SK-N-SH (cell line): Measurements from ENCODE around the gene C13orf46. TPM values are rescaled to one million over a fixed set of nuclear protein-coding genes. Genes with fewer than 3 reads are reported as not detected.
A peak's percentile ranks its signal among the peaks of the same experiment; 100 is the strongest.

Source experiments
- CTCF ChIA-PET: fragments of 300-600, 350-600 bp; formaldehyde crosslinking; extraction: SDS; loops from one replicate; lab custom pipeline; 2021; lab: Yijun Ruan, JAX
- POLR2A ChIA-PET: fragments of 350-600 bp; sonication (Branson Sonifier 250); formaldehyde crosslinking; extraction: SDS; loops from one replicate; lab custom pipeline; 2020; ENCODE audit warnings: antibody characterized with exemption, inconsistent platforms; lab: Yijun Ruan, JAX
- DNase-seq: peaks from one replicate; pipeline ENCODE4 v3.0.0; 2012
- H2AFZ ChIP-seq: fragments of 200-600 bp; sonication (generic); 2 replicates; pipeline ENCODE4 v1.8.1; 2016; ENCODE audit warnings: antibody characterized with exemption, mild to moderate bottlenecking, low read depth
- H3F3A ChIP-seq: fragments of 200-600 bp; sonication (generic); replicated peaks from 2 replicates; pipeline ENCODE3; 2016; ENCODE audit warnings: antibody characterized with exemption, mild to moderate bottlenecking; ENCODE audit not compliant: insufficient read depth
- H3K27ac ChIP-seq, 2 experiments: fragments of 200-500 bp in 1 of 2; fragments of 200-600 bp in 1 of 2; sonication (Bioruptor generic) in 1 of 2; sonication (generic), shearing (Covaris generic) in 1 of 2; 2 replicates each; pipeline versions ENCODE4 v1.5.1 to v1.6.1; 2014 to 2016; ENCODE audit warnings: low read depth in 2 of 2, inconsistent platforms in 1 of 2, low read length in 1 of 2, mild to moderate bottlenecking in 1 of 2, mixed read lengths in 1 of 2
- H3K27me3 ChIP-seq: fragments of 200-600 bp; sonication (generic), shearing (Covaris generic); 2 replicates; pipeline ENCODE4 v1.6.1; 2016; ENCODE audit warnings: mixed run types; ENCODE audit not compliant: insufficient read depth
- H3K36me3 ChIP-seq, 2 experiments: fragments of 200-500 bp in 1 of 2; fragments of 200-600 bp in 1 of 2; sonication (Bioruptor generic) in 1 of 2; sonication (generic) in 1 of 2; replicated peaks in 1 of 2; 2 replicates each; pipeline versions ENCODE3 to v1.5.1; 2014 to 2016; ENCODE audit warnings: low read length in 1 of 2, mild to moderate bottlenecking in 1 of 2; ENCODE audit not compliant: insufficient read depth in 2 of 2, control insufficient read depth in 1 of 2
- H3K4me1 ChIP-seq, 2 experiments: fragments of 200-500 bp in 1 of 2; fragments of 200-600 bp in 1 of 2; sonication (Bioruptor generic) in 1 of 2; sonication (generic), shearing (Covaris generic) in 1 of 2; 2 replicates each; pipeline versions ENCODE4 v1.5.1 to v1.6.1; 2014 to 2016; ENCODE audit warnings: low read depth in 1 of 2, low read length in 1 of 2, mixed run types in 1 of 2; ENCODE audit not compliant: insufficient read depth in 2 of 2, control insufficient read depth in 1 of 2
- H3K4me2 ChIP-seq: fragments of 200-600 bp; sonication (generic), shearing (Covaris generic); 2 replicates; pipeline ENCODE4 v1.6.1; 2017; ENCODE audit warnings: mixed run types
- H3K4me3 ChIP-seq, 2 experiments: fragments of 200-500 bp in 1 of 2; fragments of 200-600 bp in 1 of 2; sonication (Bioruptor generic) in 1 of 2; sonication (generic), shearing (Covaris generic) in 1 of 2; 2 replicates each; pipeline versions ENCODE4 v1.5.1 to v1.8.1; 2014 to 2016; ENCODE audit warnings: low read depth in 2 of 2, inconsistent platforms in 1 of 2, low read length in 1 of 2, mild to moderate bottlenecking in 1 of 2, mixed read lengths in 1 of 2, moderate library complexity in 1 of 2
- H3K79me2 ChIP-seq: fragments of 200-600 bp; sonication (generic); 2 replicates; pipeline ENCODE4 v1.8.1; 2017; ENCODE audit warnings: mild to moderate bottlenecking; ENCODE audit not compliant: insufficient read depth
- H3K9ac ChIP-seq: fragments of 200-600 bp; sonication (generic); 2 replicates; pipeline ENCODE4 v1.6.1; 2017; ENCODE audit warnings: mixed run types
- H3K9me2 ChIP-seq: fragments of 200-600 bp; sonication (generic); 2 replicates; pipeline ENCODE4 v1.6.1; 2017; ENCODE audit warnings: mixed run types
- H3K9me3 ChIP-seq: fragments of 200-600 bp; sonication (generic); 2 replicates; pipeline ENCODE4 v1.6.1; 2017; ENCODE audit warnings: mixed run types, mild to moderate bottlenecking, moderate library complexity
- H4K20me1 ChIP-seq: fragments of 200-600 bp; sonication (generic); 2 replicates; pipeline ENCODE4 v1.6.1; 2017; ENCODE audit warnings: mild to moderate bottlenecking, mixed run types; ENCODE audit not compliant: insufficient read depth
- ELF1 ChIP-seq: IDR thresholded peaks from 2 replicates; pipeline ENCODE4 v1.4.0; 2012
- FOXJ3 ChIP-seq: sonication (generic); formaldehyde crosslinking; IDR thresholded peaks from 2 replicates; pipeline ENCODE4 v1.5.1; 2020; ENCODE audit warnings: mild to moderate bottlenecking, missing genetic modification reagents
- FOXM1 ChIP-seq: IDR thresholded peaks from 2 replicates; pipeline ENCODE4 v1.4.0; 2012; ENCODE audit warnings: low read depth, mild to moderate bottlenecking
- GABPA ChIP-seq: IDR thresholded peaks from 2 replicates; pipeline ENCODE4 v1.4.0; 2012; ENCODE audit warnings: low read depth, mild to moderate bottlenecking
- JUND ChIP-seq: IDR thresholded peaks from 2 replicates; pipeline ENCODE4 v1.4.0; 2012
- MXI1 ChIP-seq: IDR thresholded peaks from 2 replicates; pipeline ENCODE4 v1.6.1; 2012; ENCODE audit warnings: mild to moderate bottlenecking, low read depth, low read length, improper control_type of control experiment
- POLR2AphosphoS5 ChIP-seq: IDR thresholded peaks from 2 replicates; pipeline ENCODE4 v1.6.1; 2012; ENCODE audit warnings: low read depth, low read length
- RAD21 ChIP-seq: IDR thresholded peaks from 2 replicates; pipeline ENCODE4 v1.6.1; 2012; ENCODE audit warnings: mild to moderate bottlenecking, low read length
- SIN3A ChIP-seq: IDR thresholded peaks from 2 replicates; pipeline ENCODE4 v1.6.1; 2012; ENCODE audit warnings: low read depth, mild to moderate bottlenecking, low read length, moderate library complexity, borderline replicate concordance
- TEAD4 ChIP-seq: IDR thresholded peaks from 2 replicates; pipeline ENCODE4 v1.4.0; 2012; ENCODE audit warnings: mild to moderate bottlenecking, borderline replicate concordance; ENCODE audit not compliant: insufficient read depth
- YY1 ChIP-seq: IDR thresholded peaks from 2 replicates; pipeline ENCODE4 v1.4.0; 2012; ENCODE audit warnings: low read depth, mild to moderate bottlenecking
- WGBS: methylation state at CpG from one replicate; pipeline ENCODE4 v1.1.6; 2017; ENCODE audit warnings: low lambda C conversion rate; 5-methylcytosine and 5-hydroxymethylcytosine counted together
- polyA plus RNA-seq, 3 experiments: library from polyadenylated mRNA; depleted of rRNA; stranded (reverse); fragments of >200 nt; gene quantifications; 2 replicates each; pipeline ENCODE4 v1.2.3, GENCODE V29; 2012
- TF ChIP-seq, protein P1 (sequence below): IDR thresholded peaks from 2 replicates; pipeline ENCODE4 v1.4.0; 2012; ENCODE audit warnings: low read depth, borderline replicate concordance
- TF ChIP-seq, protein P2 (sequence below): fragments of 200-600 bp; sonication (generic); IDR thresholded peaks from 2 replicates; pipeline ENCODE4 v1.6.1; 2017; ENCODE audit warnings: antibody characterized with exemption, mild to moderate bottlenecking, moderate library complexity
- TF ChIP-seq, protein P3 (sequence below): IDR thresholded peaks from 2 replicates; pipeline ENCODE4 v1.4.0; 2012; ENCODE audit warnings: low read depth, borderline replicate concordance

C13orf46 gene
- polyA plus RNA-seq, 1 of the 3 experiments (the other 2 are of a cell fraction), result 1.7 TPM

DNA sequence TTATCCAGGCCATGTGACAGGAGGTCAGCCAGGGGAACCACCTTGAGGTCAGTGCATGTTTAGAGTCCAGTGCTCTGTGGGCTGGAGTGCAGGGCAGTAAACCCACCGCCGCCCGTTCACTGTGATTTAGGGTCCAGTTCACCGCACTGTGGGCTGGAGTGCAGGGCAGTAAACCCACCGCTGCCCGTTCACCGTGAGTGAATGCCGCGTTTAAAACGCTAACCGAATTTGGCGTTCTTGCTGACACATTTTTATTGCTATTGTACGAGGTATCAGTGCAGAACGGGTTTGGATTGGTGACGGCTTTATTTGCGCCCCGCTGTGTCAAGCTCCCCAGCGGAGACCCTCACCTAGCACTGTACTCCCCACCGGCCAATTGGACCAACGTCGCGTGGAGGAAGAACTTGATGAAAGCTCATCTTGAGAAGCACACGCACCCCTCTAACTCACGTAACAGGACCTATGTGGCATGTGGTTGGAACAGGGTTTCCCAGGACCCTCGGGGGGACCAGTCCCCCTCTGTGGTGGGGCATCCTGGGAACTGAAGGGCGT is 27.9 kb downstream of the C13orf46 start:
- DNase-seq, result peak; percentile 27
- no peaks in the 10 kb centered on the region for H4K20me1 ChIP-seq
- 89% methylated on average over 24 of the region's 26 CpGs for WGBS
- TF ChIP-seq SIN3A, result no peak
- TF ChIP-seq RAD21, result no peak
- no peak for TF ChIP-seq JUND
- TF ChIP-seq, protein P1, sequence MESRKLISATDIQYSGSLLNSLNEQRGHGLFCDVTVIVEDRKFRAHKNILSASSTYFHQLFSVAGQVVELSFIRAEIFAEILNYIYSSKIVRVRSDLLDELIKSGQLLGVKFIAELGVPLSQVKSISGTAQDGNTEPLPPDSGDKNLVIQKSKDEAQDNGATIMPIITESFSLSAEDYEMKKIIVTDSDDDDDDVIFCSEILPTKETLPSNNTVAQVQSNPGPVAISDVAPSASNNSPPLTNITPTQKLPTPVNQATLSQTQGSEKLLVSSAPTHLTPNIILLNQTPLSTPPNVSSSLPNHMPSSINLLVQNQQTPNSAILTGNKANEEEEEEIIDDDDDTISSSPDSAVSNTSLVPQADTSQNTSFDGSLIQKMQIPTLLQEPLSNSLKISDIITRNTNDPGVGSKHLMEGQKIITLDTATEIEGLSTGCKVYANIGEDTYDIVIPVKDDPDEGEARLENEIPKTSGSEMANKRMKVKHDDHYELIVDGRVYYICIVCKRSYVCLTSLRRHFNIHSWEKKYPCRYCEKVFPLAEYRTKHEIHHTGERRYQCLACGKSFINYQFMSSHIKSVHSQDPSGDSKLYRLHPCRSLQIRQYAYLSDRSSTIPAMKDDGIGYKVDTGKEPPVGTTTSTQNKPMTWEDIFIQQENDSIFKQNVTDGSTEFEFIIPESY, result no peak
- no peak for TF ChIP-seq POLR2AphosphoS5
- TF ChIP-seq MXI1, result no peak
- no peak for TF ChIP-seq ELF1
- TF ChIP-seq TEAD4, result no peak
- no peak for TF ChIP-seq FOXJ3 (CRISPR knock-in tag)
- no peaks in the 10 kb centered on the region for H3K9me3 ChIP-seq
- no peak overlapping the region for H2AFZ ChIP-seq
- no peaks in the 10 kb centered on the region for H3K9me2 ChIP-seq
- ChIA-PET POLR2A (no interaction called here), CTCF (interaction anchor here (1.3 to 1.5 kb wide), 2 partner anchors 12 to 125 kb away, joined by 3 to 4 read pairs; no protein-coding TSS in a partner anchor)
- H3K4me3 ChIP-seq, result no peak overlapping the region
- no peaks in the 10 kb centered on the region for H3K36me3 ChIP-seq
- no peak overlapping the region for H3K27ac ChIP-seq
- H3K4me1 ChIP-seq, result peaks cover 0 to 10% of the 10 kb centered on the region in 2 experiments; a peak in 1 of 4 replicates
- no peaks in the 10 kb centered on the region for H3K79me2 ChIP-seq
- H3K27me3 ChIP-seq, result no peaks in the 10 kb centered on the region
- H3K9ac ChIP-seq, result no peak overlapping the region
- no peaks in the 10 kb centered on the region for H3F3A ChIP-seq
- no peak overlapping the region for H3K4me2 ChIP-seq

DNA sequence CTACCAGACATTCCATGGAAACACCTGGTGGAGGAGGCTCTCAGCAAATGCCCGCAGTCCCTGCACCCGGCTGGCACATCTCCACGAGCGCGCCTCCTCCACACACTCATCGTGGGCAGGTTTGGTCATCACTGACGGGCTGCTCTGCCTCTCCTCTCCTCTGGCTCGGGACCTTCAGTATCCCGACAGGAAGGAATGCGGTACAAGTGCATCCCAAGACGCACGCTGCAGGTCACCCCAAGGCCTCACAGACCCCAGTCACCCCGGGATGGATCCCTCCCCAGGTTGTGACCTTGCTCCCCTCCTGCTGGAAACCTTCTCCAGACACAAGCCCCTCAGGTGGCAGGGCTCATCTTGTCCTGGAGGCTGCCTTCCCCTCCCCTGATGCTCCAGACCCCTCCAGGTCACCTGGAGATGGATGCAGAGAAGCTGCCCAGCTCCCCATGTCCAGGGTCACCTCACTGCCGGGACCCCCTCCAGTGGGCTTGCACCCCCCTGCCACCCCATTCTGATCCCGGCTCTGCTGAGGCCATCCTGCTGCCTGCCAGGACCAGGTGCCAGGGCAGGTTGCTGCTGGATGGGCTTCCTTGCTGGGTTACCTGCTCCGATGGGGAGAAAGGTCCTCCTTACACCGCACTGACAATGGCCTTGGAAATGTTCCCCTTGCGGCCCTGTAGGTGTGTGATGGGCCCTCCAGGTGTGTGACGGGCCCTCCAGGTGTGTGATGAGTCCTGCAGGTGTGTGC is 29.9 kb downstream of the C13orf46 start:
- no peaks in the 10 kb centered on the region for H3F3A ChIP-seq
- no peaks in the 10 kb centered on the region for H3K36me3 ChIP-seq
- no peak for TF ChIP-seq YY1
- TF ChIP-seq, protein P2, sequence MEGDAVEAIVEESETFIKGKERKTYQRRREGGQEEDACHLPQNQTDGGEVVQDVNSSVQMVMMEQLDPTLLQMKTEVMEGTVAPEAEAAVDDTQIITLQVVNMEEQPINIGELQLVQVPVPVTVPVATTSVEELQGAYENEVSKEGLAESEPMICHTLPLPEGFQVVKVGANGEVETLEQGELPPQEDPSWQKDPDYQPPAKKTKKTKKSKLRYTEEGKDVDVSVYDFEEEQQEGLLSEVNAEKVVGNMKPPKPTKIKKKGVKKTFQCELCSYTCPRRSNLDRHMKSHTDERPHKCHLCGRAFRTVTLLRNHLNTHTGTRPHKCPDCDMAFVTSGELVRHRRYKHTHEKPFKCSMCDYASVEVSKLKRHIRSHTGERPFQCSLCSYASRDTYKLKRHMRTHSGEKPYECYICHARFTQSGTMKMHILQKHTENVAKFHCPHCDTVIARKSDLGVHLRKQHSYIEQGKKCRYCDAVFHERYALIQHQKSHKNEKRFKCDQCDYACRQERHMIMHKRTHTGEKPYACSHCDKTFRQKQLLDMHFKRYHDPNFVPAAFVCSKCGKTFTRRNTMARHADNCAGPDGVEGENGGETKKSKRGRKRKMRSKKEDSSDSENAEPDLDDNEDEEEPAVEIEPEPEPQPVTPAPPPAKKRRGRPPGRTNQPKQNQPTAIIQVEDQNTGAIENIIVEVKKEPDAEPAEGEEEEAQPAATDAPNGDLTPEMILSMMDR, result no peak
- TF ChIP-seq GABPA, result no peak
- TF ChIP-seq, protein P3, sequence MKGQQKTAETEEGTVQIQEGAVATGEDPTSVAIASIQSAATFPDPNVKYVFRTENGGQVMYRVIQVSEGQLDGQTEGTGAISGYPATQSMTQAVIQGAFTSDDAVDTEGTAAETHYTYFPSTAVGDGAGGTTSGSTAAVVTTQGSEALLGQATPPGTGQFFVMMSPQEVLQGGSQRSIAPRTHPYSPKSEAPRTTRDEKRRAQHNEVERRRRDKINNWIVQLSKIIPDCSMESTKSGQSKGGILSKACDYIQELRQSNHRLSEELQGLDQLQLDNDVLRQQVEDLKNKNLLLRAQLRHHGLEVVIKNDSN, result no peak
- TF ChIP-seq FOXM1, result no peak
- no peak for TF ChIP-seq ELF1
- TF ChIP-seq, all 33 proteins: peak for 0
- no peak overlapping the region for H3K27ac ChIP-seq
- no peaks in the 10 kb centered on the region for H3K9me2 ChIP-seq
- no peak overlapping the region for H3K4me2 ChIP-seq
- no peaks in the 10 kb centered on the region for H3K9me3 ChIP-seq
- H2AFZ ChIP-seq, result no peak overlapping the region
- peak; percentile 27 for DNase-seq
- H3K9ac ChIP-seq, result no peak overlapping the region
- H3K4me3 ChIP-seq, result no peak overlapping the region
- ChIA-PET CTCF (no interaction called here), POLR2A (no interaction called here)
- H3K79me2 ChIP-seq, result no peaks in the 10 kb centered on the region
- no peaks in the 10 kb centered on the region for H3K27me3 ChIP-seq
- 92% methylated on average over 14 of the region's 19 CpGs for WGBS
- H3K4me1 ChIP-seq, result peaks cover 0 to 10% of the 10 kb centered on the region in 2 experiments; a peak in 1 of 4 replicates
- H4K20me1 ChIP-seq, result no peaks in the 10 kb centered on the region
